ENCODE results near the gene TTC28. TPM values are rescaled to one million over a fixed set of nuclear protein-coding genes. Genes with fewer than 3 reads are reported as not detected.

TTC28 gene
- total RNA-seq, 4 donors from 2014 or later, result 35.6 to 42.6 (median 36.9) TPM

DNA sequence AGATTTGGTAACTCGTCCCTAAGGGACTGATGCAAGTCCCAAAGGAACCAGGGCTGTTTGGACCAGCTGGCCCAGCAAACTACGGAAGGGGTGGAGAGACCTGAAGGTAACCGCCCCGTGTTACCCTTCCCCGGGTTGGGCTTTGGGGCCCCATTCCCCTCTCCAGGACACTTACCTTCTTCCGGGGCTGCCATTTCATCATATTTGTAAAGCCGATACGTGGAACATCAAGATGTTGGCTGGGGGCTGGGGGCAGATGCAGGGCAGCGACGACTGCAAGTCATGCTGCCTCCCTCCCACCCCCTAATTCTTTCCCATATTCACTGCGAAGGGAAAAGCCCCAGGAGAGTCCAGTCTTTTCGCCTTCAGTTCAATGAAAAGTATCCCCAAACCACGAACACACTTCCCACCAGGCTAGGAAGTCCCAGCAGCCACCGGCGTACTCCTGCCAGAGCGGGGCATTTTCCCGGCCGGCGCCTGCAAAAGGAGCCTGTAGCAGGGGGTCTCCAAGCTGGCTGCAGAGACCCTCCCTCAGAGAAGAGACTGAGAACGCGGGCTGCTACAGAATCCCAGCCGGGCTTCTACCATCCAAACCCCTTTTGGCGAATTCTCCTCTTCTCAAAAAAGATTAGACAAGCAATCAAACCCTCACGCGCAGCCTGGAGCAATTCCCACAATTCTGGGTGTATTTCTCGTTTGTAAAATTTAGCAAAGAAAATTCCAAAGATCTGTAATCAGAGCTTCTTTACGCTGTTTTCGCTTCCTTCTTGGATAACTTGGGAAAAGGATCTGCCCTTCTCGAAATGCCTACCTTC lies 236.7 kb downstream of the TTC28 start:
- no peaks in the 10 kb centered on the region for H3K9me3 ChIP-seq
- no peaks in the 10 kb centered on the region for H3K27me3 ChIP-seq
- DNase-seq (ENCODE audit: extremely low spot score), result no peak
- peak overlapping the region; percentile 58 to 62 (median 61) for H3K4me3 ChIP-seq
- TF ChIP-seq EP300 (IDR thresholded peaks at IDR 0.05) (no peak), POLR2A (IDR thresholded peaks at IDR 0.05; ENCODE audit: low read depth) (no peak), POLR2AphosphoS5 (IDR thresholded peaks at IDR 0.05) (no peak)
- TF ChIP-seq, protein P1, sequence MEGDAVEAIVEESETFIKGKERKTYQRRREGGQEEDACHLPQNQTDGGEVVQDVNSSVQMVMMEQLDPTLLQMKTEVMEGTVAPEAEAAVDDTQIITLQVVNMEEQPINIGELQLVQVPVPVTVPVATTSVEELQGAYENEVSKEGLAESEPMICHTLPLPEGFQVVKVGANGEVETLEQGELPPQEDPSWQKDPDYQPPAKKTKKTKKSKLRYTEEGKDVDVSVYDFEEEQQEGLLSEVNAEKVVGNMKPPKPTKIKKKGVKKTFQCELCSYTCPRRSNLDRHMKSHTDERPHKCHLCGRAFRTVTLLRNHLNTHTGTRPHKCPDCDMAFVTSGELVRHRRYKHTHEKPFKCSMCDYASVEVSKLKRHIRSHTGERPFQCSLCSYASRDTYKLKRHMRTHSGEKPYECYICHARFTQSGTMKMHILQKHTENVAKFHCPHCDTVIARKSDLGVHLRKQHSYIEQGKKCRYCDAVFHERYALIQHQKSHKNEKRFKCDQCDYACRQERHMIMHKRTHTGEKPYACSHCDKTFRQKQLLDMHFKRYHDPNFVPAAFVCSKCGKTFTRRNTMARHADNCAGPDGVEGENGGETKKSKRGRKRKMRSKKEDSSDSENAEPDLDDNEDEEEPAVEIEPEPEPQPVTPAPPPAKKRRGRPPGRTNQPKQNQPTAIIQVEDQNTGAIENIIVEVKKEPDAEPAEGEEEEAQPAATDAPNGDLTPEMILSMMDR (IDR thresholded peaks at IDR 0.05), result no peak
- H3K27ac ChIP-seq (replicated peaks in 1 of 4), result peak overlapping the region; percentile 68 to 82 (median 72)
- no peaks in the 10 kb centered on the region for H3K36me3 ChIP-seq
- intact Hi-C loops (cut with DNase I), result loop anchor here (5.0 to 10.0 kb wide), 2 partner anchors 391 to 418 kb away; no protein-coding TSS in a partner anchor
- 2% methylated on average over 23 of the region's 29 CpGs for WGBS
- peaks cover 12 to 44% (median 40%) of the 10 kb centered on the region in 4 donors for H3K4me1 ChIP-seq

- H3K27me3 ChIP-seq, result no peaks in the 10 kb centered on the region
- intact Hi-C loops (cut with DNase I), result loop anchor here (5.0 to 10.0 kb wide), 2 partner anchors 390 to 417 kb away; no protein-coding TSS in a partner anchor
- peak; percentile 93 for DNase-seq (ENCODE audit: extremely low spot score)
- TF ChIP-seq POLR2AphosphoS5 (IDR thresholded peaks at IDR 0.05) (peak in 1 of 2 donors; percentile 47), EP300 (IDR thresholded peaks at IDR 0.05) (no peak)
- TF ChIP-seq, protein P1 (IDR thresholded peaks at IDR 0.05), result peak; percentile 62 to 69 (median 67)
- H3K4me1 ChIP-seq, result peaks cover 12 to 44% (median 40%) of the 10 kb centered on the region in 4 donors
- H3K27ac ChIP-seq (replicated peaks in 1 of 4), result peak overlapping the region; percentile 68 to 82 (median 72)
- H3K36me3 ChIP-seq, result no peaks in the 10 kb centered on the region
- peak overlapping the region; percentile 58 to 62 (median 61) for H3K4me3 ChIP-seq
- 0% methylated on average over 15 of the region's 23 CpGs for WGBS
- H3K9me3 ChIP-seq, result no peaks in the 10 kb centered on the region
Measured at GRCh38 chr22:28442264-28442710, 237.4 kb downstream of the TTC28 start.

DNA sequence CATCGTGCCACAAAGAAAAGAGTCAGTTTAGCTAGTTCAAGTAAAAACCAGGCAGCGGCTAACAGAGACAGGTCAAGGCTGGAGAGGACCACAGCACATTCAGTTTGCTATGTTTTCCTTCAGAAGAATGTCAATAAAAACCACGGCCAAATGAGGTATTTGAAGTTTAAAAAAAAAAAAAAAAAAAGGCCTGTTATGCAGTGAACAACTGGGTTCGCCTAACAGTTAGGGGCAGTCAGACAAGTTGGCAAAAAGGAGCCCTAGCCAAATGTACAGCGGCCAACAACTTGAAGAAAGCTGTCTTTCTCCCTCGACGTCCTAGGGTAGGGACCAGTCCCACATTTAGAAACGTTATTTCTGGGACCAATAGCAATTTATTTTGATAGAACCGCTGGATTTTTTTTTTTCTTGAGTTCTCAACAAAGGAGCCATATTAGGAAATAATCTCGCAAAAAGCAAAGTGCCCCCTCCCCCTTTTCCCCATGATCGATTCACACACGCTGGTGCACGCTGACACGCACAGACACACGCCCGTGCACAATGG lies 237.8 kb downstream of the TTC28 start:
- no peaks in the 10 kb centered on the region for H3K36me3 ChIP-seq
- peak overlapping the region; percentile 58 to 62 (median 61) for H3K4me3 ChIP-seq
- intact Hi-C loops (cut with DNase I), result loop anchor here (5.0 to 10.0 kb wide), 2 partner anchors 389 to 417 kb away; no protein-coding TSS in a partner anchor
- H3K27me3 ChIP-seq, result no peaks in the 10 kb centered on the region
- peaks cover 12 to 48% (median 40%) of the 10 kb centered on the region in 4 donors for H3K4me1 ChIP-seq
- 19% methylated on average over 13 of the region's 16 CpGs for WGBS
- H3K9me3 ChIP-seq, result no peaks in the 10 kb centered on the region
- TF ChIP-seq POLR2AphosphoS5 (IDR thresholded peaks at IDR 0.05) (peak in 1 of 2 donors; percentile 1), POLR2A (IDR thresholded peaks at IDR 0.05; ENCODE audit: low read depth) (no peak)
- H3K27ac ChIP-seq (replicated peaks in 1 of 4), result peak overlapping the region; percentile 68 to 82 (median 72)
- DNase-seq (ENCODE audit: extremely low spot score), result no peak

DNA sequence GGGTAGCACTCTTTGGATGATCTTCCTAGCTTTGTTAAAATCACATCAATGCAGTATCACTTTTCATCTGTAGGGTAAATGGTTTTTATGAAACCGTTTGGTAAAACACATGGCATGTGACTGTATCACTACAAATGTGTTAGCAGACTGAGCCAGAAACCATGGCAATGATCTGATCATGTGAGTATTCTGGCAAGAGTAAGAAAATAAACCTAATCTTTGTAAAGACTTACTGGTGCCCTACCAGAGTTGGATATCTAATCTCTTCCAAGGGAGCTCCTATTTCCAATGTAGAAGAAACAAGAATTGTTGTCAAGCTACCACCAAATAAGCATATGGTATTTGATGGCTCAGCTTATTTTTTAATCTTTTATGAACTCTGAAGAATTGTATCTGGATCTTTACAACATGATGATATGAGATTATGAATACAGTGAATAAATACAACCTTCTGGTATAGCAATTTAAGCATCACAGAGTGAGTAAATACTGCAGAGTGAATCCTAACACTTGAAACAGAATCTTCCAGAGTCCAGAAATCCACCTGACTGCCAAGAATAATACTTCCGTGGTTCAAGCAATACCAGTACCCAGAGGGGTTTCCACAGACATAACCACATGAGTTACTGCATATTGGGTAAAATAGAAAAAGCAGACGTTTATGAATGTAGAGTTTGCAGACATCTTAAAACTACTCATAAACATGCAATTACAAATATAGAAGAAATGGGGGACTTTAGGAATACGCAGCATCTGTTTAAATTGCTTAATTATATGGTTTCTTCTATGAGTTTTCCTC lies 238.8 kb downstream of the TTC28 start:
- peaks cover 12 to 58% (median 43%) of the 10 kb centered on the region in 4 donors for H3K4me1 ChIP-seq
- intact Hi-C loops (cut with DNase I), result loop anchor here (5.0 to 10.0 kb wide), 2 partner anchors 388 to 416 kb away; no protein-coding TSS in a partner anchor
- TF ChIP-seq, protein P1 (IDR thresholded peaks at IDR 0.05), result no peak
- TF ChIP-seq POLR2AphosphoS5 (IDR thresholded peaks at IDR 0.05) (no peak), POLR2A (IDR thresholded peaks at IDR 0.05; ENCODE audit: low read depth) (no peak), EP300 (IDR thresholded peaks at IDR 0.05) (no peak)
- H3K27ac ChIP-seq (replicated peaks in 1 of 4), result peak overlapping the region in 3 of 4 donors; percentile 69 to 82 (median 74)
- H3K36me3 ChIP-seq, result no peaks in the 10 kb centered on the region
- WGBS, result 42% methylated on average over 4 of the region's 4 CpGs
- H3K9me3 ChIP-seq, result no peaks in the 10 kb centered on the region
- H3K27me3 ChIP-seq, result no peaks in the 10 kb centered on the region
- no peak overlapping the region for H3K4me3 ChIP-seq
- DNase-seq (ENCODE audit: extremely low spot score), result no peak

Data from esophagus muscularis mucosa (tissue), 4 donors.